Pancreas (tissue), 10 donors: Measurements from ENCODE around the gene ST3GAL5. TPM values are rescaled to one million over a fixed set of nuclear protein-coding genes. Genes with fewer than 3 reads are reported as not detected.
"Not testable (repeated sequence)": the region's sequence is repeated elsewhere in the genome, so short reads cannot be mapped to it uniquely, and the experiment has no call there.

Source experiments
- ATAC-seq, 4 donors: fragments of 200-7000 bp; cut with Tn5 transposase; one replicate each; pipeline versions ENCODE4 v1.8.0 to v1.9.1; 2020; ENCODE audit warnings: mild to moderate bottlenecking in 4 of 4, moderate library complexity in 4 of 4
- DNase-seq, 6 donors: peaks; one replicate each; pipeline ENCODE4 v3.0.0-alpha.2; 2020
- FAIRE-seq: peaks from 2 replicates; lab custom pipeline; 2012; peaks lifted over from hg19 to GRCh38; lab: Jason Lieb, UNC
- H3K27ac ChIP-seq, 4 donors: fragments of 200-600 bp; sonication (generic); 1 replicate in 3 of 4; 2 replicates in 1 of 4; pipeline versions ENCODE4 v1.5.0 to v1.8.0; 2020
- H3K27me3 ChIP-seq, 4 donors: fragments of 200-600 bp; one replicate each; pipeline ENCODE4 v1.8.0; 2021
- H3K36me3 ChIP-seq, 3 donors: fragments of 200-600 bp; sonication (generic) in 1 of 3; one replicate each; pipeline versions ENCODE4 v1.5.0 to v1.8.0; 2020 to 2021
- H3K4me1 ChIP-seq, 3 donors: fragments of 200-600 bp; one replicate each; pipeline ENCODE4 v1.8.0; 2021
- H3K4me3 ChIP-seq, 4 donors: fragments of 200-600 bp; sonication (generic) in 2 of 4; one replicate each; pipeline versions ENCODE4 v1.5.0 to v1.8.0; 2020 to 2021
- H3K9me3 ChIP-seq, 4 donors: fragments of 200-600 bp; one replicate each; pipeline ENCODE4 v1.8.0; 2021
- CTCF ChIP-seq, 4 donors: fragments of 200-600 bp; sonication (generic) in 3 of 4; IDR thresholded peaks; one replicate each; pipeline versions ENCODE4 v1.5.0 to v1.8.0; 2021; ENCODE audit warnings: antibody characterized with exemption in 4 of 4
- WGBS, 2 donors: extraction: QIAGEN DNeasy Blood & Tissue Kit; methylation state at CpG; one replicate each; pipeline ENCODE4 v1.1.7; 2013; 5-methylcytosine and 5-hydroxymethylcytosine counted together
- intact Hi-C, 3 donors: fragments of 100-400 bp; cut with DNase I; formaldehyde crosslinking; loops; one replicate each; pipeline versions ENCODE4 v1.11.1 to v1.14.2; 2022
- polyA plus RNA-seq, 2 donors: library from polyadenylated mRNA; stranded (reverse); fragments of 200-250 nt; gene quantifications; one replicate each; pipeline ENCODE4 v1.2.3, GENCODE V29; 2013
- total RNA-seq, 6 donors: library from RNA; stranded (reverse); fragmentation: NEBNext Ultra II Directional in 4 of 6; extraction: Animal tissue kit (Norgen Biotek cat#: 25700) in 4 of 6; gene quantifications; one replicate each; pipeline versions ENCODE4 v1.2.1 to v1.2.4, GENCODE V29; 2021 to 2023
- donor health status: healthy with polysubstance abuse.
- donor health status: DM: no; HTN: no; CAD: no; lungs with moderate emphysema.
- donor health status: DM: no; HTN: no; CAD: no.
- donor health status: control.
- donor health status: control.
- donor health status: Bipolar disorder and iron deficiency.
- donor health status: DM: yes; HTN: yes; CAD: no.
- donor health status: DM: no; HTN: no; CAD: no.
- donor health status: DM: no; HTN: no; CAD: no.
- donor health status: DM: yes; HTN: yes; CAD: no.

The ST3GAL5 gene
- total and polyA plus RNA-seq, 8 donors, result 4.4 to 14.5 (median 6.9) TPM

- H3K4me1 ChIP-seq, result peaks cover 0 to 15% (median 4%) of the 10 kb centered on the region in 3 donors
- FAIRE-seq (no peak), DNase-seq (peak in 2 of 6 donors; percentile 9 to 22), ATAC-seq (peak in 1 of 4 donors; percentile 17)
- no peak overlapping the region for H3K4me3 ChIP-seq
- 60 to 72% methylated on average over 11 of the region's 11 CpGs for WGBS, 2 donors
- no peaks in the 10 kb centered on the region for H3K27me3 ChIP-seq
- intact Hi-C loops, result loop anchor here in 2 of 3 donors (5.0 to 10.0 kb wide), 3 partner anchors 148 to 188 kb away; no protein-coding TSS in a partner anchor
- no peak for TF ChIP-seq CTCF (IDR thresholded peaks at IDR 0.05)
- H3K9me3 ChIP-seq, result no peaks in the 10 kb centered on the region
- H3K36me3 ChIP-seq, result no peaks in the 10 kb centered on the region
- H3K27ac ChIP-seq, result peak overlapping the region in 1 of 4 donors; percentile 33
These were observed 2.2 kb downstream of the ST3GAL5 start for GRCh38 chr2:85886590-85886989.

GRCh38 chr2:85886141-85886540, 2.6 kb downstream of the ST3GAL5 start:
- Histone ChIP-seq H3K27me3 (no peaks in the 10 kb centered on the region), H3K4me3 (no peak overlapping the region), H3K36me3 (no peaks in the 10 kb centered on the region), H3K4me1 (peaks cover 0 to 15% (median 4%) of the 10 kb centered on the region in 3 donors), H3K9me3 (no peaks in the 10 kb centered on the region), H3K27ac (no peak overlapping the region)
- WGBS, 2 donors, result 87 to 92% methylated on average over 8 of the region's 8 CpGs
- intact Hi-C loops, result loop anchor here in 2 of 3 donors (5.0 to 10.0 kb wide), 3 partner anchors 149 to 189 kb away; no protein-coding TSS in a partner anchor
- no peak for TF ChIP-seq CTCF (IDR thresholded peaks at IDR 0.05)
- FAIRE-seq (no peak), DNase-seq (no peak), ATAC-seq (no peak)

GRCh38 chr2:85881781-85882180, 7.0 kb downstream of the ST3GAL5 start:
- peaks cover 8 to 14% (median 12%) of the 10 kb centered on the region in 3 donors for H3K4me1 ChIP-seq
- not testable (repeated sequence) for H3K36me3 ChIP-seq
- WGBS, 2 donors, result 93 to 100% methylated on average over 1 of the region's 1 CpG

GRCh38 chr2:85880716-85881328, 8.0 kb downstream of the ST3GAL5 start:
- FAIRE-seq, H3K27me3 ChIP-seq, ATAC-seq, DNase-seq, H3K9me3 ChIP-seq, H3K27ac ChIP-seq, H3K36me3 ChIP-seq, H3K4me3 ChIP-seq: not testable (repeated sequence)
- intact Hi-C loops, result loop anchor here in 2 of 3 donors (10.0 kb wide), 2 partner anchors 154 to 194 kb away; no protein-coding TSS in a partner anchor
- WGBS, 2 donors, result 77 to 84% methylated on average over 4 of the region's 4 CpGs
- H3K4me1 ChIP-seq, result peaks cover 8 to 14% (median 12%) of the 10 kb centered on the region in 3 donors

More at GRCh38 chr2:85881781-85882180, 7.0 kb downstream of the ST3GAL5 start:
- not testable (repeated sequence) for H3K27me3 ChIP-seq, H3K9me3 ChIP-seq, H3K27ac ChIP-seq, FAIRE-seq, ATAC-seq, DNase-seq, H3K4me3 ChIP-seq
- intact Hi-C loops, result loop anchor here in 2 of 3 donors (10.0 kb wide), 2 partner anchors 153 to 193 kb away; no protein-coding TSS in a partner anchor

- no peaks in the 10 kb centered on the region for H3K27me3 ChIP-seq
- no peak for FAIRE-seq
- H3K4me3 ChIP-seq, result no peak overlapping the region
- intact Hi-C loops, result no loop called here
- H3K9me3 ChIP-seq, result no peaks in the 10 kb centered on the region
- peak in 1 of 4 donors; percentile 22 for ATAC-seq
- TF ChIP-seq CTCF (IDR thresholded peaks at IDR 0.05), result no peak
- DNase-seq, result no peak
- H3K27ac ChIP-seq, result no peak overlapping the region
- H3K36me3 ChIP-seq, result no peaks in the 10 kb centered on the region
- H3K4me1 ChIP-seq, result peaks cover 8 to 14% (median 12%) of the 10 kb centered on the region in 3 donors
- whole genome bisulfite sequencing, 2 donors, result 83 to 88% methylated on average over 9 of the region's 9 CpGs
These were observed 9.9 kb downstream of the ST3GAL5 start for GRCh38 chr2:85878719-85879370.
